Measurements from ENCODE around the gene POSTN.

DNA sequence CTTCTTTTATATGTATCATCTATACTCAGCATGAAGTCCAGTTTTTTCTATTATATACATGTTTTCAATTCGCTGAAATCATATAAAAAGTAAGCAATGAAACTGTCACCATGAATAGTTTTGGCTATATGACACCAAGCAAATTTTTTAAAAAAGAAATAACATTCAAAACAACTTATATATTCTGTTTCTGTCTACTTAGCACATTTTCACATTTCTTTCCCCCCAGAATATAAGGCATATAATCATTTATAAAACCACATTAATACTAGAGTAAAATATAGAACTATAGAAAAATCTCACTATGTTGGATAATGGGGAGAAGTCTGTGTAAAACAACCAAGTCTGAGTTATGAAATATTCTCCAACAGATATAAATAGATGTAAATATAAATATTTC lies 33.1 kb downstream of the POSTN start:
- TF ChIP-seq, protein P1, sequence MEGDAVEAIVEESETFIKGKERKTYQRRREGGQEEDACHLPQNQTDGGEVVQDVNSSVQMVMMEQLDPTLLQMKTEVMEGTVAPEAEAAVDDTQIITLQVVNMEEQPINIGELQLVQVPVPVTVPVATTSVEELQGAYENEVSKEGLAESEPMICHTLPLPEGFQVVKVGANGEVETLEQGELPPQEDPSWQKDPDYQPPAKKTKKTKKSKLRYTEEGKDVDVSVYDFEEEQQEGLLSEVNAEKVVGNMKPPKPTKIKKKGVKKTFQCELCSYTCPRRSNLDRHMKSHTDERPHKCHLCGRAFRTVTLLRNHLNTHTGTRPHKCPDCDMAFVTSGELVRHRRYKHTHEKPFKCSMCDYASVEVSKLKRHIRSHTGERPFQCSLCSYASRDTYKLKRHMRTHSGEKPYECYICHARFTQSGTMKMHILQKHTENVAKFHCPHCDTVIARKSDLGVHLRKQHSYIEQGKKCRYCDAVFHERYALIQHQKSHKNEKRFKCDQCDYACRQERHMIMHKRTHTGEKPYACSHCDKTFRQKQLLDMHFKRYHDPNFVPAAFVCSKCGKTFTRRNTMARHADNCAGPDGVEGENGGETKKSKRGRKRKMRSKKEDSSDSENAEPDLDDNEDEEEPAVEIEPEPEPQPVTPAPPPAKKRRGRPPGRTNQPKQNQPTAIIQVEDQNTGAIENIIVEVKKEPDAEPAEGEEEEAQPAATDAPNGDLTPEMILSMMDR (IDR thresholded peaks at IDR 0.05): no peak
- TF ChIP-seq POLR2A (IDR thresholded peaks at IDR 0.05): no peak
